ENCODE data around the gene NEGR1. TPM values are rescaled to one million over a fixed set of nuclear protein-coding genes. Genes with fewer than 3 reads are reported as not detected.

Gene NEGR1
- total RNA-seq, 1 experiment from 2014 or later: 4.1 TPM

- Mint-ChIP-seq H3K36me3 (ENCODE audit: insufficient read depth, unreplicated experiment) (no peaks in the 10 kb centered on the region), H3K27me3 (ENCODE audit: insufficient read depth, unreplicated experiment) (no peaks in the 10 kb centered on the region), H3K9me3 (ENCODE audit: unreplicated experiment) (no peaks in the 10 kb centered on the region), H3K4me1 (ENCODE audit: insufficient read depth, unreplicated experiment) (no peaks in the 10 kb centered on the region), H3K27ac (ENCODE audit: low read depth, unreplicated experiment) (peak overlapping the region; percentile 46), H3K4me3 (ENCODE audit: unreplicated experiment) (no peak overlapping the region)
- DNase-seq (ENCODE audit: unreplicated experiment): no peak
- POLR2A ChIA-PET: no interaction called here
- BruUV-seq (replicated peaks): no TSS peak
- intact Hi-C loops (cut with micrococcal nuclease): no loop called here
- TF ChIP-seq CTCF (IDR thresholded peaks at IDR 0.05; ENCODE audit: unreplicated experiment): no peak
- CTCF ChIA-PET: no interaction called here
These were observed 453.0 kb downstream of the NEGR1 start for GRCh38 chr1:71829346-71829745.

DNA sequence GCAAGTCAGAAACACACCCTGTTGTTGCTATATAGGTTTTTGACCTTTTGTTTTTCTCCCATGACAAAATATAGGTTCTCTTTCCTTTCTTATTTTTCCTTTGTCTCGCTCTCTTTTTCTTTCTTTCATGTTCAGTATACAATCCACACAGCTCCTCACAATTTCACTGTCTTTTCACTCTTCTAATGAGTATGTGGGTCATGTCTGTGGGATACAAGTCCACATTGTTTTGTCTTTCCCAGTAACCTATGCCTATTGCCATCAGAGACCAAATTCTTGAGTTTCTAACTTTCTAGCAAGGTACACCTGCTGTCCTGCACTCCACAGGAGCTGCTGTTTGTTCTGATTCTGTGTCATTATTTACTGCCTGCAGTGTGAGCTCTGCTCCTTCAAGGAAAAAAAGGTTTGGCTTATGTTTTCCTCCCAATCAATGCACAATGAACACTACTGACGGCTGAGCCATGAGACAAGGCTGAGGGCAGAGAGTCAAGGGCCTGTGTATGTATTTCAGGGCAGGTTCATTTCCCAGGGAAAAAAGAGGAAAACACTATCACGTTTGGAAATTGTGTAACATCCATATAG is 453.8 kb downstream of the NEGR1 start:
- POLR2A ChIA-PET: no interaction called here
- no peaks in the 10 kb centered on the region for H3K9me3 Mint-ChIP-seq (ENCODE audit: unreplicated experiment)

DNA sequence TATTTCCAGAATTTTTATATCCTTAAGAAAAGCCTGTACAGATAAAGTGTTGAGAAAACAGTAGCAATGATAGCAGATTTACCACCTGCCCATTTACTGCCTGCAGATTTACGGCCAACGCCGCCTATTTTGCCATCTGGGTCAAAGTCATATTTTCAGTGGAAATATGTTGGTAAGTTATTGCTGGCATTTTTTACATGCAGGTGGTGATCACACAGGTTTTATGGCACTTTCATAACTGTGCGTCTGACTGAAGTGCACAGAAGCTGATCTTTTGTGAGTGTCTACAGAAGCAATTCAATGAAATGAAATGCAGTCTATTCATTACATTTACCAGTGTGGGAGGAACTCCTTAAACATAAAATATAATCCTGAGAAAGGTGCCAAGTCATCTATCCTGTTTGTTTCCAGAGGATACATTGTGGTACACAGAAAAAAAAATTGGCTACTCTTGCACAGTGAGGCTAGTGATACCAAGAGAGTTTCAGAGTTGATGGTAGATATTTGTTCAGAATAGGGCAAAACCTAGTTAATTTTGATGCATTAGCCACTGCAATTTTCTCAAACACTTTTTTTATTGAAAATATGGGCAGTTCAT is 458.5 kb downstream of the NEGR1 start:
- POLR2A ChIA-PET: no interaction called here
- no peak for TF ChIP-seq CTCF (IDR thresholded peaks at IDR 0.05; ENCODE audit: unreplicated experiment)
- DNase-seq (ENCODE audit: unreplicated experiment): no peak
- no peaks in the 10 kb centered on the region for H3K4me1 Mint-ChIP-seq (ENCODE audit: insufficient read depth, unreplicated experiment)
- H3K27me3 Mint-ChIP-seq (ENCODE audit: insufficient read depth, unreplicated experiment): no peaks in the 10 kb centered on the region
- no TSS peak for BruUV-seq (replicated peaks)
- no peak overlapping the region for H3K4me3 Mint-ChIP-seq (ENCODE audit: unreplicated experiment)
- intact Hi-C loops (cut with micrococcal nuclease): no loop called here
- no peak overlapping the region for H3K27ac Mint-ChIP-seq (ENCODE audit: low read depth, unreplicated experiment)
- no peaks in the 10 kb centered on the region for H3K36me3 Mint-ChIP-seq (ENCODE audit: insufficient read depth, unreplicated experiment)
- no peaks in the 10 kb centered on the region for H3K9me3 Mint-ChIP-seq (ENCODE audit: unreplicated experiment)
- CTCF ChIA-PET: interaction anchor here (0.6 kb wide), 1 partner anchor 71 kb away, joined by 3 read pairs; no protein-coding TSS in a partner anchor

More for the DNA sequence above, 453.8 kb downstream of the NEGR1 start:
- BruUV-seq (replicated peaks): no TSS peak
- CTCF ChIA-PET: no interaction called here
- H3K4me1 Mint-ChIP-seq (ENCODE audit: insufficient read depth, unreplicated experiment): no peaks in the 10 kb centered on the region
- no peak for TF ChIP-seq CTCF (IDR thresholded peaks at IDR 0.05; ENCODE audit: unreplicated experiment)
- no peak for DNase-seq (ENCODE audit: unreplicated experiment)
- H3K36me3 Mint-ChIP-seq (ENCODE audit: insufficient read depth, unreplicated experiment): no peaks in the 10 kb centered on the region
- H3K27ac Mint-ChIP-seq (ENCODE audit: low read depth, unreplicated experiment): no peak overlapping the region
- H3K4me3 Mint-ChIP-seq (ENCODE audit: unreplicated experiment): no peak overlapping the region
- H3K27me3 Mint-ChIP-seq (ENCODE audit: insufficient read depth, unreplicated experiment): no peaks in the 10 kb centered on the region
- intact Hi-C loops (cut with micrococcal nuclease): no loop called here

GRCh38 chr1:71817028-71817427 is 465.3 kb downstream of the NEGR1 start:
- H3K9me3 Mint-ChIP-seq (ENCODE audit: unreplicated experiment): no peaks in the 10 kb centered on the region
- no peaks in the 10 kb centered on the region for H3K4me1 Mint-ChIP-seq (ENCODE audit: insufficient read depth, unreplicated experiment)
- H3K27me3 Mint-ChIP-seq (ENCODE audit: insufficient read depth, unreplicated experiment): no peaks in the 10 kb centered on the region
- TF ChIP-seq CTCF (IDR thresholded peaks at IDR 0.05; ENCODE audit: unreplicated experiment): no peak
- no peak overlapping the region for H3K4me3 Mint-ChIP-seq (ENCODE audit: unreplicated experiment)
- no TSS peak for BruUV-seq (replicated peaks)
- no peak for DNase-seq (ENCODE audit: unreplicated experiment)
- H3K27ac Mint-ChIP-seq (ENCODE audit: low read depth, unreplicated experiment): no peak overlapping the region
- POLR2A ChIA-PET: no interaction called here
- intact Hi-C loops (cut with micrococcal nuclease): no loop called here
- CTCF ChIA-PET: interaction anchor here (0.6 kb wide), 2 partner anchors 340 to 1868 kb away, joined by 3 read pairs; no protein-coding TSS in a partner anchor
- H3K36me3 Mint-ChIP-seq (ENCODE audit: insufficient read depth, unreplicated experiment): no peaks in the 10 kb centered on the region
